GM21723 (cell line): ENCODE measurements around the gene ACKR1.
A peak's percentile ranks its signal among the peaks of the same experiment; 100 is the strongest.

Experiments
- ATAC-seq: cut with Tn5 transposase; IDR thresholded peaks from one replicate; pipeline ENCODE4 v1.9.1; 2021; ENCODE audit warnings: mild to moderate bottlenecking, moderate library complexity; ENCODE audit not compliant: unreplicated experiment

Gene ACKR1

DNA sequence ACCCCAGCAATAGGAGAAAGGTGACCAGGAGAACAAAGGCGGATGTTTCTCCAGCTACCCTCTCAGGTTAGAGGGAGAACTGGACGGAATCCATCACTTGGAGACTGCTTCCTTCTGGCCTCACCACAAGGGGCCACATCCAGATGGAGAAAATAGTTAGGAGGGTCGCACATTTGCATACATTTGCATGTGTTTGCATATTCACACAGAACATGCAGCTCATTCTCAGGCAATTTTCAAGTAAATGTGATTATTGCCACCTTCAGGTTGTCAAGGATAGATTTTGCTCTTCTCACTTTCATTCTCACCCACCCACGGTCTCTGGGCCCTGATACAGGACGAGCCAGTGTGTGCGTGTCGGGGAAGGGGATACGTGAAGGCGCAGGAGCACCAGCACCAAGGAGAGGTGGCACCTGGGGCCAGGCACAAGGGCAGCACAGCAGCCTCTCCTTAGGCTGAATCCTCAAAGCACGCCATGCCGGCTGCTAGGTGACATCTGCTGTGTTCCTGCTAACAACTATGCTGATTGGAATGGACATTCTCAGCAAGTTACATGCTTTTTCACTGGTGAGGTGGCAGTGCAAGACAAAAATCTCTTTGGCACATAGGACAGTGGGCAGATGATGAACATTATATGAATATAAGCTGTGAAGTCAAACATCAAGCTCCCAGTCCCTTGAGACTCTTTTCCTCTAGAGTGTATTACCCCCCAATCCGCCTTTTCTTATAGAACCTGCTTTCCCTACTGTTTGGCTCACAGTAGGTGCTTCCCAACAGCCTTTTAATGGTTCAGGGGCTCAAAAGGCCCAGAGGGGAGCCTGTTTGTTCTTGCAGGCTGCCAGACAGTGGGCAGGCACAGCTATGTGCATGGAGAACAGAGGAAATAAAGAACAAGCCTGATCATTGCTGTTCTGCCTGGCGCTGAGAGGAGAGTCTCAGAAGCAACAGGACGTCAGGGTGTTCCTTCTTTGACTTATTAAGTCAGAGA, 14.3 kb downstream of the ACKR1 start:
- no peak for ATAC-seq

DNA sequence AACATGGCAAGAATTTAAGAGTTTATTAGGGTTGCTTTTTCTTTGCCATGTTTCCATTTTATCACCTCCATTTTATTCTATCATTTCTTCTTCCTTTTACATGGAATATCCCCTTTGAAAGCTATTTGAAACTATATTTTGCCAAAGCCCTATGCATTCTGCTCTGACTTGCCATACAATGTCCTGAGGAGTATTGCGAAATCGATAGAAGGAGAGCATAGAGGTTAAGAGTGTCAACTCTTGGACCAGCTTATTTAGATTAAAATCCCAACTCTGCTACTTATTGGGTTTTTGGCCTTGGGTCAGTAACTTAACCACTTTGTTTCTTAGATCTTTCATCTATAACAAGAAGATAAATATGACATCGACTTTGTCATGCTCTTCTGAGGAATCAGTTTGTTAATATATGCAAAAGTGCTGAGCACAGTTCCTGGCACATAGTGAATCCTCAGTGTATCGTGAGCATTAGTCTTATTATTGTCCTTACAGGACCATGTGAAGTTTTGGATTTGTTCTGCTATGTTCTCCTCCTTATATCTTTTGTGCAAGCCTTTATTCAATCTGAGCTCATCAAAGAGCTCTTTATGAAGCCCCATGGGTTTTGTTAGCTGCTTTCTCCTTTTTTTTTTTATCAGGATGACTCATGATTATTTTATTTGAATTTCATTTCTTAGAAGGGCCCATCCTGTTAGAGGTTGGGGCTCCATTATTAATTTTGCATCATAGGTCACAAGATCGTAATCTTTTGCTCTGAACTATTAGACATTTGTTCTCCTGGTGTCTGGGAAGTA, 17.6 kb downstream of the ACKR1 start:
- ATAC-seq: no peak

GRCh38 chr1:159223004-159223403, 18.3 kb downstream of the ACKR1 start:
- no peak for ATAC-seq

DNA sequence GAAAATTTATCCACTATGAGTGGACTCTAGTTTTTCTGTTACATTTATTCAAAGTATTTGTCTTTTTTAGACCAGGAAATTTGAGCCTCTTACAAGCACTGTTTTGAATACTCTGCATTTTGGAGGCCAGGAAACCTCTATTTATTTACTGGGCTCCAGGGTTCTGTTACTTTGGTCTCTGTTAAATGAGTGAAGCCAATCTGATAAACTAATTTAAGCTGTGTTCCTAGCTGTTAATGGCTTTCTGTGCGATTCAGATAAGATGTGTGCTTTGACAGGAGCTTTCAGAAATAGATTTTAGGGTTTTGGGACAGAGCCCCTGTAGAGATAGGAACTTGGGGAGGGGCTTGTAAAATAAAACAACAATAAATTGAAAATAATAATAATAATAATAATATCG, 23.9 kb downstream of the ACKR1 start:
- ATAC-seq: no peak

DNA sequence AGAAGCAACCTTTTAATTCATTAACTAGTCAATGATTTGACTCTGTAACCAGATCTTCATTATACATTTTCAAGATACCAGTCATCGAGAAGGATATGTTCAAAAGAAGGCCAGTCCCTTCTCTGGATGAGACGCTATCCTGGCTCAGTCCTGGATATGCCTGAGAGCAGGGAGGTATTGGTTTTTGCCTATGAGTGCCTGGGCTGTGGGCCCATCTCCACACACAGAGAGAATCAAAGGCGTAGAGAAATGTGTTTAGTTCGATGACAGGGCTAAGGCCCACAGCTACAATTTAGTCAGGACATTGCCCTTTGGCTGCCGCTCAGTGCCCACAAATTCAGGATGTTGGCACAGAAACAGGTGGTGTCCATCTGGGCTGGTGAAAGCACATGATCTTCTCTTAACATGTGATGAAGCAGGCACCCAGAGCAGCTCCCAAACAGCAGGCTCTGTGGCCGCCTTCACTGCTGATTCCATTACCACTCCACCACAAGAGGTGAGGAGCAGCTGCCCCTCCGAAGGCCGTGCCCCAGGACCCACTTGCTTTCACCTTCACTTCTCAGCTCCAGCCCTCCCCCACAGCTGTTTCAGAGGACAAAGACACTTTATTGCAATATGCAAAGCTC, 24.7 kb downstream of the ACKR1 start:
- no peak for ATAC-seq

GRCh38 chr1:159229896-159230295, 25.2 kb downstream of the ACKR1 start:
- no peak for ATAC-seq

- ATAC-seq: peak; percentile 87
Measured at GRCh38 chr1:159239551-159240220, 35.0 kb downstream of the ACKR1 start.

DNA sequence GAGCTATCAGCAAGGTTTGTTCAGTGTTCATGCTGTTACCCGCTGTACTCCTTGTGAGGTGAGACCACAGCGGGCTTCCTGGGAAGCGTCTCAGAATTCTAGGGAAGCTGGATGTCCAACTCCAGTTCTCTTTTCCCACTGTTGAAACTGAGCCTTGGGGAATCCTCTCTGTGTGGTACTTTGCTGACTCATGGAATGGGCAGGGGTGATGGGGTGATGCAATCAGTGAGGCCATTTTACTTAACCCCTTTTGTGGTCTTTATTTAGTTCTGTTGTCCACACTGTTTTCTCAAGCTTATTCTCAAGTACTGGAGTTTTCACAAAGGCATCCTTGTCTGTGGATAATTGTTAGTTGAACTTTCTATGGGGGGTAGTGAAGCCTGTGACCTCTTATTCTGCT, 42.6 kb downstream of the ACKR1 start:
- no peak for ATAC-seq

GRCh38 chr1:159248311-159248710, 43.6 kb downstream of the ACKR1 start:
- no peak for ATAC-seq

GRCh38 chr1:159250638-159251216, 46.1 kb downstream of the ACKR1 start:
- ATAC-seq: no peak
